ENCODE data around the gene ZNF594. TPM values are rescaled to one million over a fixed set of nuclear protein-coding genes. Genes with fewer than 3 reads are reported as not detected.

The ZNF594 gene
- total RNA-seq, 1 donor from 2014 or later = 10.4 TPM

DNA sequence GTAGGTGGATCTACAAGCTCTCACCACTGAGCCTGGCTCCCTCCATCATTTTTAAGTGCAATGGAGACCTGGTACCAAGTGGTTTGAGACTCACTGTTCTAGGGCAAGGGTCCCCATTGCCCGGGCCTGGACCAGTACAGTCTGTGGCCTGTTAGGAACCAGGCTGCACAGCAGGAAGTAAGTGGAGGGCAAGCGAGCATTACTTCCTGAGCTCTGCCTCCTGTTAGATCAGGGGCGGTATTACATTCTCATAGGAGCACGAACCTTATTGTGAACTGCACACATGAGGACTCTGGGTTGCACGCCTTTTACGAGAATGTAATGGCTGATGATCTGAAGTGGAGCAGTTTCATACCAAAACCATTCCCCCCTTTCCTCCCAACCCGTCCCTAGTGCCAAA lies 6.8 kb upstream of the ZNF594 start:
- Mint-ChIP-seq H3K27ac (ENCODE audit: unreplicated experiment) (no peak overlapping the region), H3K36me3 (ENCODE audit: unreplicated experiment) (no peaks in the 10 kb centered on the region), H3K27me3 (ENCODE audit: unreplicated experiment) (no peaks in the 10 kb centered on the region), H3K4me1 (ENCODE audit: unreplicated experiment) (no peaks in the 10 kb centered on the region), H3K4me3 (ENCODE audit: unreplicated experiment) (no peak overlapping the region), H3K9me3 (ENCODE audit: unreplicated experiment) (no peaks in the 10 kb centered on the region)
- TF ChIP-seq, protein P1, sequence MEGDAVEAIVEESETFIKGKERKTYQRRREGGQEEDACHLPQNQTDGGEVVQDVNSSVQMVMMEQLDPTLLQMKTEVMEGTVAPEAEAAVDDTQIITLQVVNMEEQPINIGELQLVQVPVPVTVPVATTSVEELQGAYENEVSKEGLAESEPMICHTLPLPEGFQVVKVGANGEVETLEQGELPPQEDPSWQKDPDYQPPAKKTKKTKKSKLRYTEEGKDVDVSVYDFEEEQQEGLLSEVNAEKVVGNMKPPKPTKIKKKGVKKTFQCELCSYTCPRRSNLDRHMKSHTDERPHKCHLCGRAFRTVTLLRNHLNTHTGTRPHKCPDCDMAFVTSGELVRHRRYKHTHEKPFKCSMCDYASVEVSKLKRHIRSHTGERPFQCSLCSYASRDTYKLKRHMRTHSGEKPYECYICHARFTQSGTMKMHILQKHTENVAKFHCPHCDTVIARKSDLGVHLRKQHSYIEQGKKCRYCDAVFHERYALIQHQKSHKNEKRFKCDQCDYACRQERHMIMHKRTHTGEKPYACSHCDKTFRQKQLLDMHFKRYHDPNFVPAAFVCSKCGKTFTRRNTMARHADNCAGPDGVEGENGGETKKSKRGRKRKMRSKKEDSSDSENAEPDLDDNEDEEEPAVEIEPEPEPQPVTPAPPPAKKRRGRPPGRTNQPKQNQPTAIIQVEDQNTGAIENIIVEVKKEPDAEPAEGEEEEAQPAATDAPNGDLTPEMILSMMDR (IDR thresholded peaks at IDR 0.05) = no peak
- DNase-seq (ENCODE audit: extremely low spot score, unreplicated experiment) = no peak

DNA sequence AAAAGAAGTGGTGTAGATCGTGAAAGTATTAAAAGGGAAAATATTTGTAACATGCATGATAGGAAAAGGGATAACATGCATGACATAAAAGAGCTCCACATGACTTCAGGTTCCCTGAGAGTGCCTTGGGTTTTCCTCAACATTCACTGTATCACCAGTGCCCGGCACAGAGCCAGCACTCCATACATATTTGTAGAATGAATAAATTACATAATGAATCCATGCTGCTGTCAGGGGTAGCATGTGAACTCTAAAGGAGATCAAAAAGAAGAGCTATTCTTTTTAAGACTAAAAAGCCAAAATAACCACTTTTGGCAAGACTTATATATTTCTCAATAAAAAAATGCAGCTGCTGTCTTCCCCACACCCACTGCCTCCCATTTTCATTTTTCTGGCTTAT lies 2.7 kb upstream of the ZNF594 start:
- DNase-seq (ENCODE audit: extremely low spot score, unreplicated experiment) = no peak
- peaks cover 19% of the 10 kb centered on the region for H3K36me3 Mint-ChIP-seq (ENCODE audit: unreplicated experiment)
- H3K4me3 Mint-ChIP-seq (ENCODE audit: unreplicated experiment) = no peak overlapping the region
- TF ChIP-seq, protein P1 (IDR thresholded peaks at IDR 0.05) = no peak
- H3K9me3 Mint-ChIP-seq (ENCODE audit: unreplicated experiment) = peaks cover 11% of the 10 kb centered on the region
- H3K27ac Mint-ChIP-seq (ENCODE audit: unreplicated experiment) = no peak overlapping the region
- H3K27me3 Mint-ChIP-seq (ENCODE audit: unreplicated experiment) = no peaks in the 10 kb centered on the region
- peaks cover 26% of the 10 kb centered on the region for H3K4me1 Mint-ChIP-seq (ENCODE audit: unreplicated experiment)

DNA sequence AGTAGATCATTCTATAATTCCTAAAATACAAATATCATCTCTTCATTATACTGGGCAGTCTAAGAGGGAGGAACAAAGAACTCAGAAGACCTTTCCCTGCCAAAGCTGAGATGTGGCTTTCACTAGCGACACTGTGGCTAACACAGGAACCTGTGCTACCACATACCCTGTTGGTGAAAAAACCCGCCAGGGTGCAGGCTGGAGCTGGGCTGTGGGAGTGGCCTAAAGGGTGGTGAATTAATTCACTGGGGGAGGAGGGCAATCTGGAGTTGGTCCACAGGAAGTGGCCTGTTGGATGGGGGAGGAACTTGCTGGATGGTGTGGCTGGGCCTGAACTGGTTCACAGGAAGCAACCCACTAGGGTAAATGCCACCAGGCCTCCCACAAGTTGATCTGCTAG lies 7.4 kb downstream of the ZNF594 start:
- Mint-ChIP-seq H3K36me3 (ENCODE audit: unreplicated experiment) (peaks cover 67% of the 10 kb centered on the region), H3K9me3 (ENCODE audit: unreplicated experiment) (peaks cover 51% of the 10 kb centered on the region), H3K4me3 (ENCODE audit: unreplicated experiment) (no peak overlapping the region), H3K27me3 (ENCODE audit: unreplicated experiment) (no peaks in the 10 kb centered on the region), H3K27ac (ENCODE audit: unreplicated experiment) (no peak overlapping the region), H3K4me1 (ENCODE audit: unreplicated experiment) (no peaks in the 10 kb centered on the region)
- TF ChIP-seq, protein P1 (IDR thresholded peaks at IDR 0.05) = no peak
- DNase-seq (ENCODE audit: extremely low spot score, unreplicated experiment) = no peak

DNA sequence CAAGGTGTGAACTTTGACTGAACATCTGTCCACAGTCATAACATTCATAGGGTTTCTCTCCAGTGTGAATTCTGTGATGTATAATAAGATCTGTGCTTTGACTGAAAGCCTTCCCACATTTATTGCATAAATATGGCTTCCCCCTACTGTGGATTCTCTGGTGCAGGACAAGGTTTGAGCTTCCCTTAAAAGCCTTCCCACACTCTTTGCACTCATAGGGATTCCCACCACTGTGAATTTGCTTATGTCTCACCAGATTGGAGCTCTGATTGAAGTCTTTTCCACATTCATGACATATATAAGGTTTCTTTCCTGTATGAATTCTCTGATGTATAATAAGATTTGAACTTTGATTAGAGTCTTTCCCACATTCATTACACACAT lies 8.3 kb downstream of the ZNF594 start:
- Mint-ChIP-seq H3K27ac (ENCODE audit: unreplicated experiment) (no peak overlapping the region), H3K4me3 (ENCODE audit: unreplicated experiment) (no peak overlapping the region), H3K27me3 (ENCODE audit: unreplicated experiment) (no peaks in the 10 kb centered on the region), H3K36me3 (ENCODE audit: unreplicated experiment) (peaks cover 71% of the 10 kb centered on the region), H3K9me3 (ENCODE audit: unreplicated experiment) (peaks cover 50% of the 10 kb centered on the region), H3K4me1 (ENCODE audit: unreplicated experiment) (no peaks in the 10 kb centered on the region)
- TF ChIP-seq, protein P1 (IDR thresholded peaks at IDR 0.05) = no peak
- DNase-seq (ENCODE audit: extremely low spot score, unreplicated experiment) = no peak

DNA sequence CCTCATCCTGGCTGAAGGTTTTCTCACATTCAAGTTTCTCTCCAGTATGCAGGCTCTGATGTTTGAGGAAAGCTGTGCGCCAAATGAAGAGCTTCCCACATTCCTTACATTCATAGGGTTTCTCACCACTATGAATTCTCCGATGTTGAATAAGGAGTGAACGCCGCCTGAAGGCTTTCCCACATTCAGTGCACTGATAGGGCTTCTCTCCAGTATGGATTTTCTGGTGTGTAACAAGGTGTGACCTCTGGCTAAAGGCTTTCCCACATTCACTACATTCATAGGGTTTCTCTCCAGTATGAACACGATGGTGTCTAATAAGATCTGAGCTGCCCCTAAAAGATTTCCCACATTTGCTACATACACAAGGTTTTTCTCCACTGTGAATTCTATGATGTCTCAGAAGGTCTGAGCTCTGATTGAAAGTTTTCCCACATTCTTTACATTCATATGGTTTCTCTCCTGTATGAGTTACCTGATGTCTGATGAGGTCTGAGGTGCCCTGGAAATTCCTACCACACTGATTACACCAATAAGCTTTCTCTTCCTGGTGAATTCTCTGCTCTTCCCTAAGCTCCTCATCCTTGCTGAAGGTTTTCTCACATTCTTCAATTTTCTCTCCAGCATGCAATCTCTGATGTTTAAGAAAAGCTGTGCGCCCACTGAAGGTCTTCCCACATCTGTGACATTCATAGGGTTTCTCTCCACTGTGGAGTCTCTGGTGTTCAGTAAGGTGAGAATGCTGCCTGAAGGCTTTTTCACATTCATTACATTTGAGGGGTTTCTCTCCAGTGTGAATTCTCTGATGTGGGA lies 8.9 kb downstream of the ZNF594 start:
- TF ChIP-seq, protein P1 (IDR thresholded peaks at IDR 0.05) = no peak
- no peak for DNase-seq (ENCODE audit: extremely low spot score, unreplicated experiment)
- no peak overlapping the region for H3K4me3 Mint-ChIP-seq (ENCODE audit: unreplicated experiment)
- H3K4me1 Mint-ChIP-seq (ENCODE audit: unreplicated experiment) = no peaks in the 10 kb centered on the region
- H3K9me3 Mint-ChIP-seq (ENCODE audit: unreplicated experiment) = peaks cover 44% of the 10 kb centered on the region
- no peaks in the 10 kb centered on the region for H3K27me3 Mint-ChIP-seq (ENCODE audit: unreplicated experiment)
- peaks cover 68% of the 10 kb centered on the region for H3K36me3 Mint-ChIP-seq (ENCODE audit: unreplicated experiment)
- H3K27ac Mint-ChIP-seq (ENCODE audit: unreplicated experiment) = no peak overlapping the region
